ENCODE results near the gene C14orf132. TPM values are rescaled to one million over a fixed set of nuclear protein-coding genes. Genes with fewer than 3 reads are reported as not detected.

C14orf132 gene
- total RNA-seq, 1 donor from 2014 or later: 12.0 TPM

DNA sequence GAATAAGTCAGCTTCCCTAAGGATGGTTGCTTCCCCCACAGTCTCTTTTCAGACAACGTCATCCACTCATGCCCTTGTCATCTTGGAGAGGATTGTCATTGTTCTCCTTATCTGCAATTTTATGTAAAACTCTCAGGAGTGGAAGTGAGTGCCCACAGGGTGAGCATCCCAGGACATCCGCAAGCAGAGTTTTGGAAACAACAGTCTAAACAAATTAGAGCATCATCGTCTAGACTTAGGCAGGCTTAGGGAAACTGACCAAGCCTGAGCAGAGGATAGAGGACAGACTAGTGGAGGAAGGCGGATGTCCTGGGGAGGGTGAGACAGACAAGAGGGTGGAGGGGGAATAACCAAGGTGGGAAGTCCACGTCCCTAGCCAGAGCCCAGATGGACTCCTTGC is 101.8 kb downstream of the C14orf132 start:
- no peak for TF ChIP-seq POLR2A (IDR thresholded peaks at IDR 0.05)
- no peak for TF ChIP-seq POLR2AphosphoS5 (IDR thresholded peaks at IDR 0.05; ENCODE audit: insufficient read depth in 1 of 2, low read depth in 1 of 2)
- TF ChIP-seq, protein P1, sequence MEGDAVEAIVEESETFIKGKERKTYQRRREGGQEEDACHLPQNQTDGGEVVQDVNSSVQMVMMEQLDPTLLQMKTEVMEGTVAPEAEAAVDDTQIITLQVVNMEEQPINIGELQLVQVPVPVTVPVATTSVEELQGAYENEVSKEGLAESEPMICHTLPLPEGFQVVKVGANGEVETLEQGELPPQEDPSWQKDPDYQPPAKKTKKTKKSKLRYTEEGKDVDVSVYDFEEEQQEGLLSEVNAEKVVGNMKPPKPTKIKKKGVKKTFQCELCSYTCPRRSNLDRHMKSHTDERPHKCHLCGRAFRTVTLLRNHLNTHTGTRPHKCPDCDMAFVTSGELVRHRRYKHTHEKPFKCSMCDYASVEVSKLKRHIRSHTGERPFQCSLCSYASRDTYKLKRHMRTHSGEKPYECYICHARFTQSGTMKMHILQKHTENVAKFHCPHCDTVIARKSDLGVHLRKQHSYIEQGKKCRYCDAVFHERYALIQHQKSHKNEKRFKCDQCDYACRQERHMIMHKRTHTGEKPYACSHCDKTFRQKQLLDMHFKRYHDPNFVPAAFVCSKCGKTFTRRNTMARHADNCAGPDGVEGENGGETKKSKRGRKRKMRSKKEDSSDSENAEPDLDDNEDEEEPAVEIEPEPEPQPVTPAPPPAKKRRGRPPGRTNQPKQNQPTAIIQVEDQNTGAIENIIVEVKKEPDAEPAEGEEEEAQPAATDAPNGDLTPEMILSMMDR (IDR thresholded peaks at IDR 0.05): no peak
- Histone ChIP-seq H3K27ac (no peak overlapping the region), H3K9me3 (no peaks in the 10 kb centered on the region), H3K36me3 (no peaks in the 10 kb centered on the region), H3K4me3 (no peak overlapping the region), H3K27me3 (no peaks in the 10 kb centered on the region), H3K4me1 (peaks cover 12% of the 10 kb centered on the region)
- intact Hi-C loops (cut with DNase I): no loop called here
- DNase-seq (ENCODE audit: extremely low spot score in 2 of 2): no peak

Small RNAs within 50 kb of the gene (small RNA-seq; reads per million reads assigned to genes)
- gene AL137190.1: not detected

Other genes with a start within 250 kb of the C14orf132 start
- gene TUNAR, start 162.5 kb upstream of the C14orf132 start, total RNA-seq: not detected
- 23.3 TPM for gene BDKRB2, start 165.5 kb downstream of the C14orf132 start, total RNA-seq
- gene BDKRB1, start 216.8 kb downstream of the C14orf132 start, total RNA-seq: 2.5 TPM